PC-3 (cell line): ENCODE data around the gene CLEC4A.

Experiments
- CTCF ChIP-seq: fragments of 300-600 bp; sonication (generic); conservative IDR thresholded peaks from 2 replicates; pipeline ENCODE4 v1.5.1; 2017; ENCODE audit warnings: antibody characterized with exemption, low read depth, mild to moderate bottlenecking, low read length
- EZH2 ChIP-seq: fragments of 300-600 bp; sonication (generic); IDR thresholded peaks from one replicate; pipeline ENCODE4 v1.6.1; 2017; ENCODE audit warnings: antibody characterized with exemption, mild to moderate bottlenecking, low read length; ENCODE audit not compliant: unreplicated experiment
- EZH2phosphoT487 ChIP-seq: fragments of 300-600 bp; sonication (generic); IDR thresholded peaks from 2 replicates; pipeline ENCODE4 v1.6.1; 2018; ENCODE audit warnings: mild to moderate bottlenecking, antibody characterized with exemption, low read length, borderline replicate concordance

GRCh38 chr12:8075935-8076334 lies 47.5 kb upstream of the CLEC4A start:
- TF ChIP-seq CTCF (no peak), EZH2 (no peak), EZH2phosphoT487 (no peak)
